Thymus (tissue), 11 donors: ENCODE data around the gene ABCB8. TPM values are rescaled to one million over a fixed set of nuclear protein-coding genes. Genes with fewer than 3 reads are reported as not detected.
"Not testable (repeated sequence)": the region's sequence is repeated elsewhere in the genome, so short reads cannot be mapped to it uniquely, and the experiment has no call there.

ENCODE experiments used
- DNase-seq, 9 donors: peaks; one replicate each; pipeline ENCODE4 v3.0.0-alpha.2; 2013; ENCODE audit warnings: low spot score in 9 of 9, low read depth in 6 of 9, missing footprints in 1 of 9
- H3K27ac ChIP-seq, 2 donors: one replicate each; pipeline ENCODE4 v1.5.1; 2013; ENCODE audit warnings: control low read depth in 1 of 2, low read depth in 1 of 2, low read length in 1 of 2, mild to moderate bottlenecking in 1 of 2, moderate library complexity in 1 of 2
- H3K27me3 ChIP-seq, 2 donors: one replicate each; pipeline ENCODE4 v1.5.1; 2013; ENCODE audit warnings: low read length in 1 of 2; ENCODE audit not compliant: control insufficient read depth in 2 of 2, insufficient read depth in 1 of 2
- H3K36me3 ChIP-seq, 2 donors: one replicate each; pipeline ENCODE4 v1.5.1; 2013; ENCODE audit warnings: low read length in 1 of 2, mild to moderate bottlenecking in 1 of 2, moderate library complexity in 1 of 2; ENCODE audit not compliant: control insufficient read depth in 2 of 2, insufficient read depth in 2 of 2
- H3K4me1 ChIP-seq, 2 donors: one replicate each; pipeline ENCODE4 v1.5.1; 2013; ENCODE audit warnings: low read length in 2 of 2; ENCODE audit not compliant: control insufficient read depth in 2 of 2, insufficient read depth in 2 of 2
- H3K4me3 ChIP-seq, 2 donors: one replicate each; pipeline ENCODE4 v1.5.1; 2013; ENCODE audit warnings: low read length in 2 of 2, control low read depth in 1 of 2, mild to moderate bottlenecking in 1 of 2
- H3K9me3 ChIP-seq, 2 donors: one replicate each; pipeline ENCODE4 v1.5.1; 2013; ENCODE audit warnings: low read length in 1 of 2, mild to moderate bottlenecking in 1 of 2; ENCODE audit not compliant: control insufficient read depth in 2 of 2, insufficient read depth in 1 of 2
- WGBS: extraction: QIAGEN DNeasy Blood & Tissue Kit; methylation state at CpG from one replicate; pipeline ENCODE4 v1.1.7; 2013; 5-methylcytosine and 5-hydroxymethylcytosine counted together
- polyA plus RNA-seq: library from polyadenylated mRNA; stranded (reverse); fragments of 200-250 nt; gene quantifications from one replicate; pipeline ENCODE4 v1.2.3, GENCODE V29; 2013
- total RNA-seq: library from RNA; stranded (reverse); fragments of 120-200 nt; gene quantifications from one replicate; pipeline ENCODE4 v1.2.4, GENCODE V29; 2013
- donor health status: healthy.

ABCB8 gene
- total and polyA plus RNA-seq, 2 donors, result 10.5 to 33.8 TPM

GRCh38 chr7:151025924-151026671, 2.2 kb upstream of the ABCB8 start:
- no peak for DNase-seq
- peaks cover 0 to 50% of the 10 kb centered on the region in 2 donors for H3K27me3 ChIP-seq
- H3K9me3 ChIP-seq, result no peaks in the 10 kb centered on the region
- peaks cover 9 to 15% of the 10 kb centered on the region in 2 donors for H3K4me1 ChIP-seq
- 91% methylated on average over 4 of the region's 4 CpGs for WGBS
- no peak overlapping the region for H3K27ac ChIP-seq
- peaks cover 0 to under 1% of the 10 kb centered on the region in 2 donors for H3K36me3 ChIP-seq
- no peak overlapping the region for H3K4me3 ChIP-seq

GRCh38 chr7:151026771-151027727, 1.2 kb upstream of the ABCB8 start:
- peaks cover 9 to 15% of the 10 kb centered on the region in 2 donors for H3K4me1 ChIP-seq
- 53% methylated on average over 19 of the region's 19 CpGs for WGBS
- not testable (repeated sequence) for H3K9me3 ChIP-seq, H3K27ac ChIP-seq, DNase-seq, H3K36me3 ChIP-seq
- peaks cover 0 to 46% of the 10 kb centered on the region in 2 donors for H3K27me3 ChIP-seq
- peak overlapping the region in 1 of 2 donors; percentile 86 for H3K4me3 ChIP-seq

- not testable (repeated sequence) for H3K36me3 ChIP-seq, DNase-seq, H3K9me3 ChIP-seq
- Histone ChIP-seq H3K27me3 (peaks cover 0 to 45% of the 10 kb centered on the region in 2 donors), H3K4me3 (peak overlapping the region; percentile 86), H3K4me1 (peaks cover 9 to 15% of the 10 kb centered on the region in 2 donors), H3K27ac (peak overlapping the region; percentile 71 to 82)
- WGBS, result 10% methylated on average over 16 of the region's 16 CpGs
Measured at GRCh38 chr7:151027728-151028130, 521 bp upstream of the ABCB8 start.

DNA sequence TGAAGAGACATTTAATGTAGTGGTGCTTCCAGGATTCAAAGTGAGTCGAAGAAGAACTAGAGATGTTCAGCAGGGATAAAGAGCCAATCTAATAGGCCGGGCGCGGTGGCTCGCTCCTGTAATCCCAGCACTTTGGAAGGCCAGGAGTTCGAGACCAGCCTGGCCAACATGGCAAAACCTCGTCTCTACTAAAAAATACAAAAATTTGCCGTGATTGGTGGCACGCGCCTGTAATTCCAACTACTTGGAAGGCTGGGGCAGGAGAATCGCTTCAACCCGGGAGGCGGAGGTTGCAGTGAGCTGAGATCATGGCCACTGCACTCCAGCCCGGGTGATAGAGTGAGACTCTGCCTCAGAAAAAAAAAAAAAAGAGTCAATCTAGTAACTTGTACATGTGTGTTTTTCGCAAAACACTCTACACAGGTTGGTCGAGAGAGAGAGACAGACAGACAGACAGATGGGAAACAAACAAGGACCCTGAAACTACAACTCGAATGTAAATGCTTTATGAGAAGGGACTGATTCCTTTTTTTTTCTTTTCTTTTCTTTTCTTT, 775 bp downstream of the ABCB8 start:
- WGBS, result 81% methylated on average over 17 of the region's 17 CpGs
- H3K27ac ChIP-seq, result no peak overlapping the region
- no peak for DNase-seq
- H3K36me3 ChIP-seq, result peaks cover 12 to 15% of the 10 kb centered on the region in 2 donors
- no peaks in the 10 kb centered on the region for H3K9me3 ChIP-seq
- peaks cover 9 to 15% of the 10 kb centered on the region in 2 donors for H3K4me1 ChIP-seq
- peaks cover 0 to 33% of the 10 kb centered on the region in 2 donors for H3K27me3 ChIP-seq
- H3K4me3 ChIP-seq, result peak overlapping the region; percentile 86

- 99% methylated on average over 4 of the region's 4 CpGs for WGBS
- Histone ChIP-seq H3K36me3 (peaks cover 32 to 33% of the 10 kb centered on the region in 2 donors), H3K4me3 (no peak overlapping the region), H3K27ac (no peak overlapping the region), H3K9me3 (no peaks in the 10 kb centered on the region), H3K27me3 (peaks cover 0 to 15% of the 10 kb centered on the region in 2 donors), H3K4me1 (peaks cover 9 to 15% of the 10 kb centered on the region in 2 donors)
- no peak for DNase-seq
Measured at GRCh38 chr7:151031011-151031410, 2.8 kb downstream of the ABCB8 start.

DNA sequence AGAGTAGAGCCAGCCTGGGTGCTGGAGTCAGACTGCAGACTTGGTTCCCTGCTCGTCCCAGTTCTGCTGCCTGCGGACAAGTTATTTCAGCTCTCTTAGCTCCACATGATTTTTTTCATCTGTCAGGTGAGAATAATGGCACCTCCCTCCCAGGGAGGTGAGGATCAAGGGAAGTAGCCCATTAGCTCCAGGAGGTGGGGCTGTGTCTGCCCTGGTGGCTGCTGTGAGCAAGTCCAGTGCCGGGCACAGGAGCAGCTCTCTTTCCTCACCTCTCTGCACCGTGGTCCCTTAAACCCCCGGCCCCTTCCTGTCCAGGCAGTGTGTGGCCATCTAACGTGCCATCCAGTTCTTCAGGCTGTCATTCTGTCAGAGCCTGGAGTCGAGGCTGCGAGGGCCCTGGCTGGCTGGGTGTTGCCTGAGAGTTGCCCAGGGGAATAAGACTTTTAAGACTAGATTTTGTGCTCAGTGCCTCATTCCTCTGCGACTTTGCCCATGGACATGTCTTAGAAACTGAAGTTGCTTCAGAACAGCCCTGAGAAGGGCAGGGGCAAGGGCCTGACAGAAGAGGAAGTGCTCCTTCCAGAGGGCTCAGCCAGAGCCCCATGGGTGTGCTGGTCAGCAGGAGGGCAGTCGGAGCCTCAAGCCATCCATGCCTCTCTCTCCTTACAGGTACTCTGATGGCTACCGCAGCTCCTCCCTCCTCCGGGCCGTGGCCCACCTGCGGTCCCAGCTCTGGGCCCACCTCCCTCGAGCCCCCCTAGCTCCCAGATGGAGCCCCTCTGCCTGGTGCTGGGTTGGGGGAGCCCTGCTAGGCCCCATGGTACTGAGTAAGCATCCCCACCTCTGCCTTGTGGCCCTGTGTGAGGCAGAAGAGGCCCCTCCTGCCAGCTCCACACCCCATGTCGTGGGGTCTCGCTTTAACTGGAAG, 5.0 kb downstream of the ABCB8 start:
- no peak for DNase-seq
- no peak overlapping the region for H3K27ac ChIP-seq
- no peaks in the 10 kb centered on the region for H3K27me3 ChIP-seq
- WGBS, result 96% methylated on average over 17 of the region's 17 CpGs
- H3K4me3 ChIP-seq, result no peak overlapping the region
- peaks cover 44 to 51% of the 10 kb centered on the region in 2 donors for H3K36me3 ChIP-seq
- no peaks in the 10 kb centered on the region for H3K9me3 ChIP-seq
- peaks cover 6 to 7% of the 10 kb centered on the region in 2 donors for H3K4me1 ChIP-seq

DNA sequence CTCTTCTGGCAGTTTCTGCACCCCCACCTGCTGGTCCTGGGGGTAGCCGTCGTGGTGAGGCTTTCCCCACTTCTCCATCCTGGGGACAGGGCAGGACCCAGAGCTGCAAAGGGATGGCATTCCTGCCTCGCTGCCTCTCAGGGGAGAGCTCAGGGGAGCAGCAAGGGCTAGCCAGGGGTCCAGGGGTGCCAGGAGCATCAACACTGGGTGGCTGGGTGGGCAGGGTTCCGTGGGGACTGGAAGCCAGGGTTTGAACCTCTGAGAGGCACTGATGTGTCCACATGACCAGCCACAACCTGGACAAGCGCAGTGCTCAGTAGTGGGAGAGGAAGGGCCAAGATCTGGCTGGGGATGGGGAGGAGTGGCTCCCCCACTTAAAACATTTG, 5.6 kb downstream of the ABCB8 start:
- 98% methylated on average over 5 of the region's 5 CpGs for WGBS
- no peak overlapping the region for H3K27ac ChIP-seq
- H3K27me3 ChIP-seq, result no peaks in the 10 kb centered on the region
- H3K9me3 ChIP-seq, result no peaks in the 10 kb centered on the region
- H3K4me3 ChIP-seq, result no peak overlapping the region
- DNase-seq, result no peak
- H3K4me1 ChIP-seq, result peaks cover 5 to 9% of the 10 kb centered on the region in 2 donors
- peaks cover 46 to 51% of the 10 kb centered on the region in 2 donors for H3K36me3 ChIP-seq

DNA sequence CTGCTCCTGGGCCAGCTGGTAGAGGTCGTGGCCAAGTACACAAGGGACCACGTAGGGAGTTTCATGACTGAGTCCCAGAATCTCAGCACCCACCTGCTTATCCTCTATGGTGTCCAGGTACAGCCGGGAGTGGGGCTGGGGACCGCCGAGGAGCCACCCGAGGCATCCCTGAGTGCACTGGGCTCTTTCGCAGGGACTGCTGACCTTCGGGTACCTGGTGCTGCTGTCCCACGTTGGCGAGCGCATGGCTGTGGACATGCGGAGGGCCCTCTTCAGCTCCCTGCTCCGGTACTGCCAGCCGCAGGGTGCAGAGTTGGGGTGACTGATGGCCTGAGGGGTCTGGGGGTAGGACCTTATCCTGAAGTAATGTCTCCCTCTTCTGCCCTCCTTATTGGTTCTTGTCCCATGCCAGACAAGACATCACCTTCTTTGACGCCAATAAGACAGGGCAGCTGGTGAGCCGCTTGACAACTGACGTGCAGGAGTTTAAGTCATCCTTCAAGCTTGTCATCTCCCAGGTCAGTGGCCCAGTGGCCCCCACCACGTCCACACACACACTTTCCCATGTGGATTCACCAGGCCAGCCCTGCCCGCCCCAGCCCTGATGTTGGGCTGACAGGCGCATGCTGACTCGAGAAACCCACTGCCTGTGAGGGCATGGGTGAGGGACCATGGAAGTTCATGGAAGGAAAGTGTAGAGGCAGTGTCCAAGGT, 6.2 kb downstream of the ABCB8 start:
- Histone ChIP-seq H3K4me1 (peaks cover 0 to 5% of the 10 kb centered on the region in 2 donors), H3K9me3 (no peaks in the 10 kb centered on the region), H3K27me3 (no peaks in the 10 kb centered on the region), H3K27ac (no peak overlapping the region), H3K36me3 (peaks cover 46 to 51% of the 10 kb centered on the region in 2 donors), H3K4me3 (no peak overlapping the region)
- WGBS, result 95% methylated on average over 21 of the region's 21 CpGs
- DNase-seq, result no peak
